ENCODE results near the gene TUBA4B.
"Not testable (repeated sequence)": the region's sequence is repeated elsewhere in the genome, so short reads cannot be mapped to it uniquely, and the experiment has no call there.

The TUBA4B gene

DNA sequence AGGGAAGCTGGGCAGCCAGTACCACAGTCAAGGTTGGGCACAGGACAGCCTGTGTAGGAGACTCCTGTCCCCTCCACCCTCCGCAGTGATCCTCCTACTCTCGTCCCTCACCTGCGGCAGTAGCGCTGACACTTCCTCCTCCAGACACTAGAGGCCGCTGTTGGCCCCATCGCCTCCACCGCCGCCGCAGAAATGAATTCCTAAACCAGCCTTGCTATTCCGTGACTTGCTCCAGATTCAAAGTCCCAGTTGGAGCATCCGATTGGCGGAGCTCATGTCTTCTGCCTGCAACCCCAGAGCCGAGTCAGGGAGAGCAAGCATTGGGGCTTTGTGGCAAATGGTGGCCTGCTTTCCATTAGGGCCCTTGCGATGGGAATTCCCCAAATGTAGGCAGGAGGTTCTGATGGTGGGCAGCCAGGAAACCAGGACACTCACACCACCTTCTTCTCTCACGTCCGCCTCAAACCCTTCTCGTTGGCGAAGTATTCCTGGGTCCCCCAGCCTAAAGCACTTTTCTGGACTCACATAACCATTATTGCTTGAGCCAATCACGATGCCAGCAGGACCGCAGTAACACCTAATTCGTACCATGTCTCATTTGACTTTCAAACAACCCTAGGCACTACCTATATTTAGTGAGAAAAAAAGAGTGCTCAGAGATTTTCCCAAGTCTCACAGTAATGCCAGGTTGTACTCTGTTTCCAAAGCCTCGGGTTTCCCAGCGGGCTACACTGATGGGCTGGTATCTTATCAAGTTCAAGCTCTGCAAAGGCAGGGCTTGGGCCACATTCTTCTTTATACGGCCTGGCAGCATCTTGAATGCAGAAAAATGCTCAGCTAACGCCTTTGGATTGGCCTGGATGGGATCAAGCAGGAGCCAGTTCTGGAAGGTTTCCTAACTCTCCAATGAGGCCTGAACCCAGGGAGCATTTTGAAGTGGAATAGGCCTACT is 24.9 kb downstream of the TUBA4B start:
- peak; percentile 82 for DNase-seq

DNA sequence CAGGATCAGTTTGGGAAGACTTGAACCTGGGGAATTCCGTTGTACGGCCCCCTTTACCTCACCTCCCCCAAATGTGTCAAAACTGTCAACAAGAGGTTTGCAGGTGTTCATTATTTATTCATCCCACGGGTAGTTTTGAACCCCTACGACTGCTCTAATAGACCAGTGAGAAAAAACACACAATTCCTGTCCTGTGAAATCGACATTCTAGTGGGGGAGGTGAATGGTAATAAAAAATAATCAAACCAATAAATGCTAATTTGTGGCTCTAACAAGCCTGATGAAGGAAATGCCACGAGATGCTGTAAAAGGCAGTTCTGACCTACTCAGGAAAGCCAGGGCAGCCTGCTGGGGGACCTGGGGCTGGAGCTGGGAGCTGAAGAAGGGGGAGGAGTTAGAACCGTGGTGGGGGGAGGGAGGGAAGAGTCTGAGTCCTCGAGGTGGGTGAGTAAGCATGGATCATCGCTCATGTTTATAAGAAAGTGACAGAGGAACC is 25.7 kb downstream of the TUBA4B start:
- no peak for DNase-seq

- peak; percentile 100 for DNase-seq
These were observed 26.3 kb downstream of the TUBA4B start, which contains the start of gene DNAJB2 for GRCh38 chr2:219279151-219279915. DNAJB2 (plus strand) TSS chr2:219279366; CDS start chr2:219279834, 468 bp downstream.

DNA sequence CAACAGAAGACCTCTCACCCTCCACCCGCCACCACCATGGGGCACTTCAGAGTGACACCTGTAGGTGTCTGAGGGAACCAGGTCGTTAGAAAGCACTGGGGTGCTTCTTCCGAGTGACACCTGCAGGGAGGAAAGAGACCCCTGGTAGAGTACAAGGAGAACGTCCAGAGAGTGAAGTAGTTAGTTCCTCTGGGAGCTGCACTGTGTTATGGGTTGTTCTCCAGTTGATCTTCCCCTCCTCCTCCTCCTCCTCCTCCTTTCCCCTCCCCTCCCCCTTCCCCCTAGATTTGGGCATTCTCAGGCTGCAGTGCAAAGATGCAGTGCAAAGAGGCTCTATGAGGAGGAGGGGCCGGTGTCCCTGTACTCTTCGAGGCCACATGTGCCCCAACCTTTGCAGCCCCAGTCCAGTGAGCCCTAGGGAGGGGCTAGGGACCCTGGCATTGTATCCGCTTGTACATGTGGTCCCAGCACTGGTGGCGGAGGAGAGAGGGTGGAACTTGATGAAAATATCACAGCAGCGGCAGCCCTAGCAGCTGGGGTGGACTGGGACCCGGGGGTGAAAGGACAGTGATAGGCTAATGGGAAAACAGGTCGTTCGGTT is 27.0 kb downstream of the TUBA4B start:
- DNase-seq = no peak

- no peak for DNase-seq
These were observed 27.6 kb downstream of the TUBA4B start for GRCh38 chr2:219280651-219281050.

- no peak for DNase-seq
These were observed 28.5 kb downstream of the TUBA4B start for GRCh38 chr2:219281588-219281987.

DNA sequence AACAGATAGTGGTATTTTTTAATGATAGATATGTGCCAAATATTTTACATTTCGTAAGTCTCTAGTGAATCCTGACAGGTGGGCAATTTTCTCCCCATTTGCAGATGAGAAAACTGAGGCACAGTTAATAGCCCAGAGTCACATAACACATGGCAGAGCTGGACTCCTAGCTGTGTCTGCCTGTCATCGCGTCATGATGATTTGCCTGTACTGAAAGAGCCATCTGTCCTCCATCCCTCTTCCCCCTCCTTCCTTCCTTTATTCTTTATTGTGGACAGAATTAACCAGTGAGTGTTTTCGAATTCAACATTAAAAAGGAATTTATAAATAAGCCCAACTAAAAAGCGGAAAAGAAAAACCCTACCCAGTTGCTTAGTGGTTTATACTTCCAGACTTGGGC is 29.3 kb downstream of the TUBA4B start:
- no peak for DNase-seq

GRCh38 chr2:219282943-219283581 is 30.0 kb downstream of the TUBA4B start:
- DNase-seq = no peak

- DNase-seq = no peak
These were observed 31.7 kb downstream of the TUBA4B start for GRCh38 chr2:219284501-219285372.

GRCh38 chr2:219285373-219285735 is 32.3 kb downstream of the TUBA4B start:
- no peak for DNase-seq

GRCh38 chr2:219285894-219286425 is 32.9 kb downstream of the TUBA4B start:
- no peak for DNase-seq

DNA sequence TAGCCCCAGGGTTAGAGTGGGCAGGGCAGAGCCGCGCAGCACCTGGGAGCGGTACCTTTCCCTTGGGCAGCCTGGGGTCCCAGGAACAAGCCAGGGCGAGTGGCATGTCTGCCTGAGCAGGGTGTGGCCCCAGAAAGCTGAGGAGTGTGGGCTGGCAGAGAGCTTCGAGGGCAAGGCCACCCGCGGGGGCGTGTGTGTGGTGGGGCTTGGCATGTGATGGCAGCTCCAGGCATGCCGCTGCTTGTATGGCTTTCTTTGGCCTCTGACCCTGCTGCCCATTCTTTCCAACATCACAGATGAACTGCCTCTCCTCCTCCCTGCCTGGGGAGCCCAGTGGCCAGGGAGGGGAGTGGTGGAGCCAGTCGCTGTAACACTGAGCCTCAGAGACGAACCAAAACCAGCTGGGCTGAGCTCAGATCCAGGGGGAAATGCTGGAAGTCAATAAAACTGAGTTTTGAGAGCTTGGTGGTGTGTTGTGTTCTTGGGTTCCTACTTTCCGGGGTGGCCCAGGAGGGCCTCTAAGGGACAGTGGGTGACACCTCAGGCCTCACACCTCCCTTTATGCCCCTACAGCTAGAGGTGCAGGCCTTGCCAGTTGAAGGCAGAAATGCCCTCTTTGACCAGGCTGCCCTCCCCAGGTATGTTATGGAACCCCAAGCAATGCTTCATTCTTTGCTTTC is 33.5 kb downstream of the TUBA4B start:
- DNase-seq = no peak

- DNase-seq = not testable (repeated sequence)
These were observed 34.0 kb downstream of the TUBA4B start for GRCh38 chr2:219287116-219287440.

DNA sequence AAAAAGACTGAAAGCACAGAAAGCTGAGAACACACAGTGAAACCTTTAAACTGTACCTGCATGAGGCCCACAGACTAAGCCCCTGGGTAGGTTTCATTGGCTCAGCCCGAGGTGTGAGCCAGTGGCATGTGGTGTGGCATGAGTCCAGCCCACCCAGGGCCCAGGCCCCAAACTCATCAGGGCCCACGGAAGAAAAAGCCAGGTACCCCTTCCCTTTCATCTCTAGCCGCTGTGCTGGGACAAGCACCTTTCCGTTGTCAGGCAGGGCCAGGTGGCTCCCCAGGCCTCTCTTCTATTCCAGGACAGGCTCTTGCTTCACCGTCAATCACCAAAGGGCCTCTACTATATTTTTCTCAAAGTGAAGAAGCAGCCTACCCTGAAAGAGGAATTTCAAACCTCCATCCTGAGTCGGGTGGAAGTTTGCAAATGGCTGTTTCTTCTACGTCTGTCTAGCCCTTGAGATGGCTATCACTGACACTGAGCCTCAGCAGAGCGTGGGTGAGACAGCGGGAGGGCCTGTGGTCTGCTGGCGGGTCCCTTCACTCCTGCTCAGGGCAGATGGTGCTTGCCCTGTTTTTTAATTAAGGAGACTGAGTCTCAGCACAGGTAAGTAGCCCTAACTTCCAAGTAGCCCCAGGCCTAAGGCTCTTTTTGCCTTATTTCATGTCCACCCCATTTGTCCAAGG is 34.7 kb downstream of the TUBA4B start:
- DNase-seq = no peak

GRCh38 chr2:219289195-219289536 is 36.1 kb downstream of the TUBA4B start:
- DNase-seq = no peak

DNA sequence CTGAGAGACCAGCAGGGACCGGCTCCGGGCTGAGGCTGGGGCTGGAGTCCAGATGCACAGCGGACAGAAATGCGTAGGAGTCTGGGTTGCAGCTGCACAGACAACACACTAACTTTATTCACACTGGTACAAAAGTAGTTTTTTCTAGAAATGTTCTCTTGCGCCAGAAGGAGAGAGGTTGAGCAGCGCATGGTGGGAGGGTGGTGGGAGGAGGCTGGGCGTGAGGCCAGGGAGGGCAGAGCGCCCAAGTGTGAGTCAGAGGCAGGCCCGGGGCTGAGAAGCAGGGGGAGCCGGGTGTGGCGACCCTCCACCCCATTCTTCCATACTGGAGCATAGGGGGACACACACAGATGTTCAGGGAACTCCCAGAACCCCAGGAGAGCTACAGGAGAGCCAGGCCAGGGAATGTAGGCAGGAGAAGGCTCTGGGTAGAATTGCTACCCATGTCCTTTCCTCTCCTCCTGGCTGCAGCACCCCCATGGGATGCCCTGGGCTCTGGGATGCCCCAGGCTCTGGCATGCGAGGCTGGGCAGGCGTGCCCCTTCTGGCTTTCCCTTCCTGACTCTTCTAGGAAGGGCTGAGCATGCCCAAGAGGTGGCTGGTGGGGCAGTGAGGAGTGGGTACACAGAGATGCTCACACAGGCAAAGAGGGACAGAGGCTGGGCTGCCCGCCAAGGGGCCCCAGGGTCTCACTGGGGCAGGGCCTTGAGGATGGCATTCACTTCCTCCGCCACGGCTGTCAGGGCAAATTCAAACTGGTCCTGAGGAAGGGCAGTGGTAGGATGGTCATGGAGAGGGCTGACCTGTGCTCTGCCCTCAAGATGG is 36.7 kb downstream of the TUBA4B start:
- no peak for DNase-seq

- DNase-seq = no peak
These were observed 37.5 kb downstream of the TUBA4B start for GRCh38 chr2:219290381-219291171.

GRCh38 chr2:219291394-219291793 is 38.4 kb downstream of the TUBA4B start:
- DNase-seq = no peak
